Sciatic nerve (tissue), 2 donors: Measurements from ENCODE around the gene KLF9. TPM values are rescaled to one million over a fixed set of nuclear protein-coding genes. Genes with fewer than 3 reads are reported as not detected.

Experiments
- ATAC-seq: fragments of 200-7000 bp; cut with Tn5 transposase; one replicate; pipeline ENCODE4 v1.9.1; 2020; ENCODE audit warnings: mild to moderate bottlenecking, moderate library complexity
- DNase-seq: peaks from one replicate; pipeline ENCODE4 v3.0.0-alpha.2; 2020; ENCODE audit warnings: low spot score
- intact Hi-C: fragments of 100-400 bp; cut with DNase I; formaldehyde crosslinking; loops from one replicate; pipeline ENCODE4 v1.14.2; 2022
- total RNA-seq: library from RNA; stranded (reverse); fragmentation: NEBNext Ultra II Directional; extraction: Animal tissue kit (Norgen Biotek cat#: 25700); gene quantifications from one replicate; pipeline ENCODE4 v1.2.1, GENCODE V29; 2021
- donor health status: DM: no; HTN: no; CAD: no.
- donor health status: DM: no; HTN: no; CAD: no.

The KLF9 gene
- total RNA-seq, 1 donor from 2014 or later = 94.6 TPM

GRCh38 chr9:70427161-70427945 is 12.9 kb upstream of the KLF9 start:
- intact Hi-C loops = no loop called here
- ATAC-seq = peak; percentile 47
- no peak for DNase-seq

DNA sequence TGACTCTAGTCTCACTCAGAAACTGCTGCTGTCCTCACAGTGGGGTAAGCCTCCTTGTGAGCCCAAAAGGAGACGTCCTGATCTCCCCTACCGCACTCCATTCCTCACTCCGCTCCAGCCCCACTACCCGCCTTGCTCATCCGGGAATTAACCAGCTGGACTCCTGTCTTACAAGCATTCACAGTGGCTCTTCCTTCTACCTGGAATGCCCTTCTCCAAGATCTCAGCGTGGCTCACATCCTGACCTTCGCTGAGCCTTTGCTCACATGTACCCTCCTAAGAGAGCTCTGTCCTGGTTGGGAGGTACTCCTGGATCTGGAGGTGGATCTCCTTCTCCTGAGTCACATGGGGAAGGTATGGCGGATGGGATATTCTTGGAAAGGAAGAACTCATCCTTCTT is 10.7 kb upstream of the KLF9 start:
- DNase-seq = no peak
- intact Hi-C loops = no loop called here
- no peak for ATAC-seq

DNA sequence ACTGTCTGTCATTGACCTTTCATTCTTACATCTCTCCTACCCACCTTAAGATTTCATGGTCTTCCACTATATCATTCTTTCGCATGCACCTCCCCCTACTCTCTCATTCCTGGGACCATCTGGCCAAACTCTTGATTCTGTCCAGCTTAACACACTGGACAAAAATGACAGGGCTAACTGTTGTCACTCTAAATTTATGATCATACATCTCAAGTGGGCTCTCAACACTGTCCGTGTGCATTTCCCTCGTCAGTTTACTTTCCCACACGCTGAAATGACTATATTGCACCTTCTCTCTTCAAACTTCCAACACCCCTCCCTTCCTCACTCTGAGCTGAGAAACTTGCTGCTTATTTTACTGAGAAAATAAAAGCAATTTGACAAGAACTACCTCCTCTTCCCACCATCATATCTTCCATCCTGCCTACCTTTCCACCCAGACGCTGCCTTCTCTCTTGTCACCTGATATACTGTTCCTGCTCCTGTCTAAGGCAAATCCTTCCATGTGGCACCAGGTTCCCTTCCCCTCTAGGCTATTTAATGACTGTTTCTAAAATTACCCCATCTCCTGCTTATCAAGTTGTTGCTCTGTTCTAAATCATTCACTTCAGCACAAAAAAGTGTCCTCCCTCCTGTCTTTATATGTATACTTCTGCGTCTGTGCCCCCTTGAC is 8.1 kb upstream of the KLF9 start:
- no peak for DNase-seq
- ATAC-seq = no peak
- intact Hi-C loops = no loop called here

- no peak for DNase-seq
- ATAC-seq = peak; percentile 1
- intact Hi-C loops = no loop called here
Measured at GRCh38 chr9:70421272-70422180, 7.1 kb upstream of the KLF9 start.

DNA sequence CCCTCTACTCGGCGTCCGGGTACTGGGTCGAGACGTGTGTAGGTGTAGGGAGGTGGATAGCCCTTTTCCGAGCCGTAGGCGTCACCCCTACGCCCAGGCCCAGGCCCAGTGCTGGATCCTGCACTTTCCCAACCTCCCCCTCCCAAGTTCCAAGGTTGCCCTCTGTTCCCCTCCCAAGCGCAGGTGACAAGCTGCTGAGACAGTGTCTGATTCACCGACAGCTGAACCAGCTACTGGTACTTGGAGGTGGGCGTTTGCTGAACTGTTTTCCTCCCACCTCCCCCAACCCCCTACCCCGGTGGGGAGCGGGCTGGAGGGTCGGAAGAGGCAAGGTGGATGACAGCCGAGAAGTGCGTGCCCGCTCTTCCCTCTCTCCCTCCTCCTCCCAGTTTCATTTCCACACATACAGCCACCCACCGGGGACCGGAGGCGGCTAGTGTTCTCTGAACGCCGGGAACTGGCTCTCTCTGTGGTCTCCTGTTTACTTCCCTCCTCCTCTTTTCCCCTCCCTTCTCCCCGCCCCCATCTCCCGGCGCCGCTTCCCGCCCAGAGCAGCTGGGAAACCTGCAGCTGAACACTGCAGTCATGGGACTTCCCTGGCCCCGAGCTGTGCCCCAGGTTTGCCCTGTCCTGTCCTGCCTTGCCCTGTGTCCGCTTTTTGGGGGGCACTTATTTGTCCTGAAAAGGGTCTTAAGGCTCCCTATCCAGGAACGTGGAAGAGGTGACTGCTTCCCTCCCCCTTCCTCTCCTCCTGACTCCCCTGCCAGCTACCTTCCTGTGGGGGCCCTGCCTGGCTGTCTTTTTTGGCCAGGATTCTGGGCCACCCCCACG is 6.2 kb upstream of the KLF9 start:
- peak; percentile 77 for ATAC-seq
- peak; percentile 97 for DNase-seq
- intact Hi-C loops = no loop called here

DNA sequence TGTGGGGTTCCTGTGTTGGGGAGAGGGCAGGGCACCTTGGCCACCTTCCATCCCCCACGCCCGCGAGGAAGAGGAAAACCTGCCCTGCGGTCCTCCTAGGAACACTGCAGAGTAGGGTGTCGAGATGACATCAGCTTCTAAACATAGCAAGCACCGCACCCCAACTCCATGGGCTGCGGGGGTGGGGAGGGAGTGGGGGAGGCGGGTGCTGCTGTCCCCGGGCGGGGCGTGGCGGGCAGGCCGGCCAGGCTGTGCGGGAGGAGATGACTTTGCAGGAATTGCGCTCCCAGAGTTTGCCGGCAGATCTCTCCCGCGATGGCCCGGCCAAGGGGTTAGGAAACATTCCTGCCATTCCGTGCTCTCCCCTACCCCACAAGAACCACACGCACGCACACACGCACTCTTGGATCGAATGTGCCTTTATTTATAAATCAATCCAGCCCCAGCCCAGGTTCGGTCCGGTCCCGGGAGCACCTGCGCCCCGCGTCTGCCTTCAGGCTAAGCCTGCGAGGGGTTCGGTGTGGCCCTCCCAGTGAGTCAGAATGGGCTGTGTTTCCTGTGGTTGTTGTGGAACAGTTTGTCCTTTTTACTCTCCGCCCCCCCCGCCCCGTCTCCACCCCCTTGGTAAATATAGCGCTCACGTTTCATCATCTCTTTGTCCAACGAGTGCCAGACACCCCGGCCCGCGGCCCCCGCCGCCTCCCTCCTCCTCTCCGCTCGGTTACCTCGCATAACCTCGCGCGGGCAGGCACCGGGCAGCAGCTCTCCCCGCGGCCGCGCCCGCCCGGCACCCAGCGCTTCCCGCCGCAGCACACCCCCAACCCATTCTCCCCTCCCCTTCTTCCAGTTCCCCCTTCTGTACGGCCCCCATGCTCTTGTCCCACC is 5.3 kb upstream of the KLF9 start:
- intact Hi-C loops = no loop called here
- DNase-seq (peak; percentile 93), ATAC-seq (peak; percentile 79)

DNA sequence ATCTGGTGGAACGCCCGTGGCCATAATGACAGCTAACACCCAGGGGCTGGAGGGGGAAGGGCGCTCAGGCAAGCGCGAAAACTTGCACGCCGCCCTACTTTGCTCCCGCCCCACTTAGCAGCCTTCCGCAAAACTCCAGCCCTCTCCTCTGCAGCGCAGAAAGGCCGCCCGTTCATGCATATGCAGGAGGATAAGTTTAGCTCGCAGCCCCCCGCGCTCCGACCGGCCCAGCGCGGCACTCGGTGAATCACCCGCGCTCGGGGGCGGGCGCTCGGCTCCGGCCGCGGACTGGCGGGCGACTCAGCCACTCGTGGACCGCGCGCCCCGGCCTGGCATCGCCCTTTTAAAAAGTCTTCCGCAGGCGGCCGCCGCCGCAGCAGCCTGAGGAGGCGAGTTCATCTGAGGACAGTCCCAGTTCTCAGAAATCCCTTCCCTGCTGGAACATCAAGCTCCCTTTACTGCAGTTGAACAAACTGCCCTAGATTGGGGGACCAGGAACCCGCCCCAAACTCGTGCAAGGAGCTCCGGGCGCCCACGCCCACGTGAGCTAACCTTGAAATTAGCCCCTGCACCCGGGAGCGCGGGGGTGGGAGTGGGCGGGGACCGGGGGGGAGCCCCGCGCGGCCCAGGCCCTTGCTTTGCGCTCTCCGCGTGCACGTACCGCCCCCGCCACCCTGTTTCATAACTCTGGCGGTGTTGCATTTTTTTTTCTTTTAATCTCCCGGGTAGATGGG is 4.5 kb upstream of the KLF9 start:
- ATAC-seq = peak; percentile 61
- DNase-seq = peak; percentile 95
- intact Hi-C loops = no loop called here

GRCh38 chr9:70415476-70415875 is 1.0 kb upstream of the KLF9 start:
- DNase-seq = no peak
- ATAC-seq = no peak
- intact Hi-C loops = no loop called here

DNA sequence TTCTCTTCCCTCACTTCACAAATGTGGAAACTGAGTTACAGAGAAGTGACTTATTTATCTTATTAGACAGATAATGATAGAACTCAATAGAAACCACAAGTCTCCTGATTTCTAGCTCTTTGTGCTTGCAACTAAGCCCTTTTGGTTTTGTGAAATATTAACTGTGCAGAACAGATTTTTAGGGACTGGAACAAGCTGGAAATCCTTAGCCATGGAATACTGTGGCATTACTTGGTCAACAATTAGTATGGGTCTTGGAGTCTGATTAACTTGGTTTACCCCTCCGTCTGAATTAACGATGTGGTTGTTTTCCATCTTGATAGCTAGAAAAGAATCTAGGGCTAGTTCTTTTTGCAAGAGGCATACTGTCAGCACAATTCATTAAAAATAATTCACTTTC is 584 bp upstream of the KLF9 start:
- DNase-seq (no peak), ATAC-seq (no peak)
- intact Hi-C loops = no loop called here

GRCh38 chr9:70413464-70413798 is 1.0 kb downstream of the KLF9 start:
- ATAC-seq (no peak), DNase-seq (no peak)
- intact Hi-C loops = loop anchor here (5.0 kb wide), 1 partner anchor 69 kb away; no protein-coding TSS in a partner anchor

DNA sequence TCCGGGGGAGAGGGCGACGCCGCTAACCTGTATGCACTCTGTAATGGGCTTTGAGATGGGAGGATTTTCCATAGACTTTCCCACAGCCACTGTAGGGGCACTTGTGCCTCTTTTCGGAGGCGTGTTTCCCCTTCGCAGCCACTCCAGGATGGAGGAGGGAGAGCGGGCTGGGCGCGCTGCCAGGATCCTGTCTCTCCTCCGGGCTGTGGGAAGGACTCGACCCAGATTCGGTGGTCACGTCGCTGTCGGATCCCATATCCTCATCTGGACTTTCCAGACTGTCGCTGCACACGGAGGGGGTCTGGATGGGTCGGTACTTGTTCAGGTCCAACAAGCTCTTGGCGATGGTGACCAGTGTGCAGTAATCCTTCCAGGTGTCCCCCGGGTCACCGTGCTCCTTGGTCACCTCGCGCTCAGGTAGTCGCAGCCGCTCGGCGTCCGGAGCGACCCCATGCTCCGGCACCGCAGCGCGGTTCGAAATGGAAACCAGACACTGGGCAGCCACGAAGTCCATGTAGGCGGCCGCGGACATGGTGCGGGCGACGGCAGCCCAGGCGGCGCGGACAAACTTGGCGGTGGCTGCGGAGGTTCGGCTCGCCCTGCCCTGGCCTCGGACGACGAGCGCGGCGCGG is 1.5 kb downstream of the KLF9 start:
- DNase-seq (peak; percentile 92), ATAC-seq (peak; percentile 34)
- intact Hi-C loops = loop anchor here (5.0 kb wide), 1 partner anchor 69 kb away; no protein-coding TSS in a partner anchor

- DNase-seq (peak; percentile 82), ATAC-seq (peak; percentile 68)
- intact Hi-C loops = loop anchor here (5.0 kb wide), 1 partner anchor 70 kb away; no protein-coding TSS in a partner anchor
Measured at GRCh38 chr9:70411930-70412831, 2.3 kb downstream of the KLF9 start.

GRCh38 chr9:70411121-70411929 is 3.1 kb downstream of the KLF9 start:
- peak; percentile 69 for DNase-seq
- intact Hi-C loops = loop anchor here (5.0 kb wide), 1 partner anchor 71 kb away; no protein-coding TSS in a partner anchor
- peak; percentile 18 for ATAC-seq

DNA sequence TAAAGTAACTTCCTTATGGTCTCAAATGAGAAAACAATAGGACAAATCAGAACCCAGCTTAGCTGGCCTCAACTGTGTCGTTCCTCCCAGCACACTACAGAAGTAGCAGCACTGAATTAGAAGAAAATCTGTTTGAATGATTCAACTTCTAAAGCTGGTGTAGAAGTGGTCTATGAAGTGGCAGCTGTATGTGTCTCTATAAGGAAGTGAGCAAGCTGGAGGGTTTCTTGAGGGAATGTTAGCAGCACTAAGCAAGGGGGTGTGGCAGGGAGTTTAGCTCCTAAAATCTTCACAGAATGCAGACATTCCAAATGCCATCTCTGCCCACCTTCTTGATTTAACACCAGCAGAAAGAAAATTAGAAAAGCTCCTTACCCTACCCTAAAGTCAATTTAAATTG is 4.1 kb downstream of the KLF9 start:
- intact Hi-C loops = loop anchor here (5.0 kb wide), 1 partner anchor 72 kb away; no protein-coding TSS in a partner anchor
- DNase-seq = no peak
- no peak for ATAC-seq

GRCh38 chr9:70409800-70410199 is 4.7 kb downstream of the KLF9 start:
- intact Hi-C loops = loop anchor here (5.0 to 10.0 kb wide), 3 partner anchors 55 to 193 kb away; no protein-coding TSS in a partner anchor
- DNase-seq = no peak
- ATAC-seq = no peak
